Measurements from ENCODE around the gene FBXO15.

Gene FBXO15, protein sequence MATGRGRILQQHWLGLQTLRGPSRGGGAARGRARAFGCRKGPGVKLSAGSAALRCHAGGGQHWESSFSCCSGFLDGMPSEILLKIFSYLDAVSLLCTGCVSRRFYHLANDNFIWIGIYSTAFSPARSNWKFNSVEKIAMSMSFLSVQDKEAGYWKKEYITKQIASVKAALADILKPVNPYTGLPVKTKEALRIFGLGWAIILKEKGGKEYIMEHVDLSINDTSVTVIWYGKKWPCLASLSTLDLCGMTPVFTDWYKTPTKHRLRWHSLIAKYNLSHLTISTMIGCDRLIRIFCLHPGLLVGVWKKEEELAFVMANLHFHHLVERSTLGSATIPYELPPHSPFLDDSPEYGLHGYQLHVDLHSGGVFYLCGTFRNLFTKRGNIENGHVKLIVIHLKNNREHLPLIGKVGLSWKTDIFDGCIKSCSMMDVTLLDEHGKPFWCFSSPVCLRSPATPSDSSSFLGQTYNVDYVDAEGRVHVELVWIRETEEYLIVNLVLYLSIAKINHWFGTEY

DNA sequence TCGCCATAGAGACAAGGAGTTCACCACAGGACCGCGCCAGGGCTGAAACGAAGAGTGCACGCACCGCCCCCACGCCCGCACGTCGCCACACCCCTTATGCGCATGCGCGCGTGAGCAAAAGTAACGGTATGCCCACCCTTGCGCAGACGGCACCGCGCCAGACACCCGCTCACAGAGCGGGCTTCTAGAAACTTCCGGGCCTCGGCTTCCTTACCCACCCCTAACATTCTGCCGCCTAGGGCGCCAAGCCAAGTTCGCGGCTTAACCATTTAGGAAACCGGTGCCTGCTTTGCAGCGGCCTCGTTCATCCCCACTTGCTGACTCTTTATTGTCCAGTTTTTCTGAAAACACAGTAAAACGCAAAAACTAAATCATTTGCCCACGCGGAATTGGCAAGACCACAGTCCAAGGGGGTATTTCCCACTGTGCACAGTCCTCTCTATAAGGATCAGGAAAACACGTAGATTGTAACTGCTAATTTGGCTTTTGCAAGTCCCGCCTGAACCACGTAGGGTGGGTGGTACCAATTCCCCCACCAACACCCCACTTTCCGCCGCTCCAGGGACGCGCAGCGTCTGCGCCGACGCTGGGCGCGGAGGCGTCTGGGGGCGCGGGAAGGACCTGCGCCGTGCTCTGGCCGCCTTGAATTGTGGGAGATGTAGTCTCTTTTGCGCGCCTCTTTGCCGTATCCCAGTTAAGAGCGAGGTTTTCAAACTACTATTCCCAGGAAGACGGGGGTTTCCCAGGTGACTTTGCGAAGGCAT lies at the start of gene FBXO15, which contains the start of gene TIMM21:
Gene FBXO15, minus strand, starts transcription at position 56 of the 764 bp plus-strand sequence. Its CDS starts 49 bp downstream, at position 7.
Gene TIMM21, plus strand, starts transcription at position 745 of the 764 bp plus-strand sequence. CDS start 286 bp downstream, outside the sequence.
- TF ChIP-seq, protein P1, sequence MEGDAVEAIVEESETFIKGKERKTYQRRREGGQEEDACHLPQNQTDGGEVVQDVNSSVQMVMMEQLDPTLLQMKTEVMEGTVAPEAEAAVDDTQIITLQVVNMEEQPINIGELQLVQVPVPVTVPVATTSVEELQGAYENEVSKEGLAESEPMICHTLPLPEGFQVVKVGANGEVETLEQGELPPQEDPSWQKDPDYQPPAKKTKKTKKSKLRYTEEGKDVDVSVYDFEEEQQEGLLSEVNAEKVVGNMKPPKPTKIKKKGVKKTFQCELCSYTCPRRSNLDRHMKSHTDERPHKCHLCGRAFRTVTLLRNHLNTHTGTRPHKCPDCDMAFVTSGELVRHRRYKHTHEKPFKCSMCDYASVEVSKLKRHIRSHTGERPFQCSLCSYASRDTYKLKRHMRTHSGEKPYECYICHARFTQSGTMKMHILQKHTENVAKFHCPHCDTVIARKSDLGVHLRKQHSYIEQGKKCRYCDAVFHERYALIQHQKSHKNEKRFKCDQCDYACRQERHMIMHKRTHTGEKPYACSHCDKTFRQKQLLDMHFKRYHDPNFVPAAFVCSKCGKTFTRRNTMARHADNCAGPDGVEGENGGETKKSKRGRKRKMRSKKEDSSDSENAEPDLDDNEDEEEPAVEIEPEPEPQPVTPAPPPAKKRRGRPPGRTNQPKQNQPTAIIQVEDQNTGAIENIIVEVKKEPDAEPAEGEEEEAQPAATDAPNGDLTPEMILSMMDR (IDR thresholded peaks at IDR 0.05; ENCODE audit: low read length, missing control alignments) = no peak
- peak; percentile 98 for DNase-seq (ENCODE audit: low read depth)
- peak within 1 kb of the TSS; percentile 100 for H3K4me3 ChIP-seq (replicated peaks; ENCODE audit: low read depth, low read length)

DNA sequence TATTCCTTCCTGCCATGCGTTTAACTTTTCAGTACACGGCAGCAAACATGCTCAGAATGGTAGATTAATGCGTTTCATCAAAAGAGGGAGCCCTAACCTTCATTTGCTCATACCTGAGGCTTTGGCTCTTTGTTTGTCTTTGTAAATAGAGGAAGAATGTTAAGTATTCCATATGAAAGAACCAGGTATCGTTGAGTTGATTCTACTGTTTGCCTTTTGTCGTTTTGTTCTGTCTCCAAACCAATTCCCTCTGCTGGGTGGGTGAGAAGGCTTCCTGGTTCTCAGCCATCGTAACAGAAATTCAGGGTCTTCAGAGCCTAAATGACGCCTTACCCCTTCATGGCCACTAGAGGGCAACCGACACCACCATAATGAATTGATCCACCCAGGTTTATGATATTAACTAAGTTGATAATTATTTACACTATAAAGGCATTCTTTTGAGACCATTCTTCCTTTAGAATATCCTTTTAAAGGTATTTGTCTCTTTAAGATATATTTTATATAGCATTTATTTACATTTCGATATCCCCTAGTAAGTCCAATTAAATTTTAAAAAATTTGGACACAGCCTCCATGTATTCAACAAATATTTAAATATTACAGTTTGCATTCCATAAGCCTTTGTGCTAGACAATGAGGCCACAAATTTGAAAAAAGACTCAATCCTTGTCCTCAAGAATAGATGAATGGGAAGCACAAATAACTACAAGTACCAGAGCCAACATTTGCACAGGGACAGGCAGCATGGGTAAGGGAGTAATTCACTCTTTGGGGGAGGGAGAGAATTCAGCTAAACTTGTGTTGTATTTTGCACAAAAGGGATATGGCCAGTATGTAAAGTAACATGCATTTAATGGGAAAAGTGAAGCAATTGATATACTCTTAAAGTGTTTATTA lies 48.8 kb upstream of the FBXO15 start:
- peak overlapping the region; percentile 43 for H3K4me3 ChIP-seq (replicated peaks; ENCODE audit: low read depth, low read length)
- TF ChIP-seq, protein P1 (IDR thresholded peaks at IDR 0.05; ENCODE audit: low read length, missing control alignments) = peak; percentile 73
- peak; percentile 81 for DNase-seq (ENCODE audit: low read depth)

DNA sequence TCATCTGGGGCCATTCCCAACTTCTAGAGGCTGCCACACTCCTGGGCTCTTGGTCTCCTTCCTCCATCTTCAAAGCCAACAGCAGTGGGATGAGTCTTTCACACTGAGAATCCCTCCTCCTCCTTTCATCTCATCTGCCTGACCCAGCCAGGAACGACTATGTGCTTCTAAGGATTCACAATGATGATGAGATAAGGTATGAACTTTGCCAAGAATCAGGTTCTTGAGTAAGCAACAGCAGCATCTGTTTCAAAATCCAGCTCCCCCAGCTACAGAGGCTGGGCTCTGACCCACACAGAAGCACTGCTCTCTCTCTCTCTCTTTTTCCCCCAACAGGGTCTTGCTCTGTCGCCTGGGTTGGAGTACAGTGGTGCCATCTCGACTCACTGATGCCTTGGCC lies 47.1 kb upstream of the FBXO15 start:
- TF ChIP-seq, protein P1 (IDR thresholded peaks at IDR 0.05; ENCODE audit: low read length, missing control alignments) = no peak
- DNase-seq (ENCODE audit: low read depth) = no peak
- no peak overlapping the region for H3K4me3 ChIP-seq (replicated peaks; ENCODE audit: low read depth, low read length)

DNA sequence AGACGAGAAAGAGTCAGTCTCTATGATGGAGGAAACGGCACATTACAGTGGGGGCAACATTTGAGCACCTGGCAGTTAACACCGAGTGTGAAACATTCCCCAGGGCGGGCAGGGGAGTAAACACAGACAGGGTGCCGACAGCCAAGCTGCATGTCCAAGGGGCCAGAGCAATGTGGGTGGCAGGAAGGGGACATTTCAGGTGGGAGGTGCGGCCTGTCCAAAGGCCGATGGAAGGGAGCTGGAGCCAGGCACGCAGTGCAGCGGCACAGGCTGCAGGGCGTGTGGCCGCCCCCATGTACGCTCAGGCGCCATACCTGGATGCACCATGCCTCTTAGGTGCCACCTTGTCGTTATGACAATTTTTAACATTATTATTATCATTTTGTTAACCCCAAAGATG lies 43.9 kb upstream of the FBXO15 start:
- no peak overlapping the region for H3K4me3 ChIP-seq (replicated peaks; ENCODE audit: low read depth, low read length)
- DNase-seq (ENCODE audit: low read depth) = no peak
- TF ChIP-seq, protein P1 (IDR thresholded peaks at IDR 0.05; ENCODE audit: low read length, missing control alignments) = no peak

DNA sequence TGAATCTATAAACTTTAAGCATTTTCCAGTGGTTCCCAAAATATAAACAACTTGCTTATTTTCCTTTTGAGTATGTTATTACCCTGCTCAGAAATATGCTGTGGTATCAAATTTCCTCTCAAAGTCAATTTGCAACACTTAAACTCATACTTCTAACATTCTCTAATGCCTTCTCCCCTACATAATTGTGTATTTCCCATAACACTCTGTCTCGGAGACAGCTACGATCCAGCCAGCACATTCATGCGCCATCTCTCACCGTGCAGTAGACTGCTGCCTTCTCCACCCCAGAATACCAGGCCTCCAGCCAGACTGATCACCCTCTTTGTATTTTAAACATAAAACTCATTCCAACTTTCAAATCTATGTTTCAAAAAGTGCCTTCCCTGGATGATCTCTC lies 42.5 kb upstream of the FBXO15 start:
- no peak overlapping the region for H3K4me3 ChIP-seq (replicated peaks; ENCODE audit: low read depth, low read length)
- TF ChIP-seq, protein P1 (IDR thresholded peaks at IDR 0.05; ENCODE audit: low read length, missing control alignments) = no peak
- DNase-seq (ENCODE audit: low read depth) = no peak

DNA sequence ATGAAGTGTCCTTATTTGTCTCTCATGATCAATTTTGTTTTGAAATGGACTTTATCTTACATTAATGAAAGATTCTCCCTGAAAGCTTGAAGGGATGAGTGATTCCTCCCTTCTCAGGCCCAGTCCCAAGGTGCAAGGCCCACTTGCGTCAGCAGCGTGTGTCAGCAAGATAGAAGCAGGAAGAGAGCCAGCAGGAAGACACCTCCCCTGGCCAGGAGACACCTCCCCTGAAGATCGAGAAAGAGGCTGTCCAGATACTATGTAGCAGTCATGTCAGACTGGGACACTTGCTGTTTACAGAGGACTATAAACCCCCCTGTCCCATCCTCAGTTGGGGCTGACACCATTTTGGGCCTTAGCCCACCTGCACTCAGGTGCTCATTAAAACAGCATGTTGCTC lies 39.0 kb upstream of the FBXO15 start:
- no peak for DNase-seq (ENCODE audit: low read depth)
- TF ChIP-seq, protein P1 (IDR thresholded peaks at IDR 0.05; ENCODE audit: low read length, missing control alignments) = no peak
- H3K4me3 ChIP-seq (replicated peaks; ENCODE audit: low read depth, low read length) = no peak overlapping the region

Measured in fibroblast of pulmonary artery (primary cell).